HG03066 (cell line): ENCODE measurements around the gene LRRC74A.
"Not testable (repeated sequence)": the region's sequence is repeated elsewhere in the genome, so short reads cannot be mapped to it uniquely, and the experiment has no call there.

Experiments
- ATAC-seq: cut with Tn5 transposase; IDR thresholded peaks from one replicate; pipeline ENCODE4 v1.9.1; 2021; ENCODE audit warnings: low read depth; ENCODE audit not compliant: unreplicated experiment

Gene LRRC74A

DNA sequence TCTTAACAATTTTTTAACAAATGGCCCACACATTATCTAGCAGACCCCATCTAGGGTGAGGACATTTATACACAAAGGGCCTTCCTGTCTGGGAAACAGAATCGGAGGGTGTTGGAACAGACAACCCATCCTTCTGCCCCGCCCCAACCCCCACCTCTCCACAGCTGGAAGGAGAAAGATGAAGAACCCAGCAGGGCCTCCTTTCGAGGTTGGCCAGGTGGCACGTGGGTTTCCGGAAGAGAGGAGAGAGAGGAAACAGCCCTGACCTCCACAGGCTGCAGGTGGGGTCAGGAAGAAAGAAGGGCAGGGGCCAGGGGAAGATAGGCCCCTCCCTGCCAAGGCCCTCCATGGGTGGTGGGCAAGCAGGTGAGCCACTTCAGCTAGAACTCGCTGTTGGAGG is 57.2 kb downstream of the LRRC74A start:
- no peak for ATAC-seq

DNA sequence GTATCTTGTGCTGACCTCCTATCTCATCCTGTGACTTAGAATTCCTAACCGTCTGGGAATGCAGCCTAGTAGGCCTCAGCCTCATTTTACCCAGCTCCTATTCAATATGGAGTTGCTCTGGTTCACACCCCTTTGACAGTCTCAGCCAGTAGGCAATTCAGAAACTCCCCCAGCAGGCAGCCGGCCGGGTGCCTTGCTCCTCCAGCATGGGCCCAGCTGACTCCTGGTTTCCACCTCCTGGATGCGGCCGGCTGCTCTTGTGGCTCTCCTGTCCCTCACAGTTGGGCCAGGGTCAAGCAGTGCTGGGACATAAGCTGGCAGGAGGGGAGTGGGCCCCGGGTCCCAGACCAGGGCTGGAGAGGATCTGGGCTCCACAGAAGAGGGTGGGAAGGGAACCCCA is 58.2 kb downstream of the LRRC74A start:
- ATAC-seq = no peak

DNA sequence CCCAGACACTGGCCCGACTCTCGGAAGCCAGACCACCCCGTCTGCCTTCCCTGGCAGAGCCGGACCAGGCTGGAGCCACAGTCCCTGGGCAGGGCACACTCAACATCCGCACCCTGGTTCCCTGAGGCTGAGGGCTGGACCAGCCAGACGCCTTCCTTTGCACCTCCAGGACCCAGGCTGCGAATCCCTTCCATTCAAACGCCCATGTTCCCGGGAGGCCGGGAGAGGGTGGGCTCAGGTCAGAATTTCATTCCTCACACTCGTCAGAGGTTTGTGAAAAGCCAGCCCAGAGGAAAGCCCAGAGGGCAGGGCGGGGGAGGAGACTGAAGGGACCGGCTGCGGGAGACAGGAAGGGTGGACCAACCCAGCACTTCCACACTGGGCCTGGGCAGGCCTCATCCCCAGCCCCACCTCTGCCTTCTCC is 58.7 kb downstream of the LRRC74A start:
- no peak for ATAC-seq

DNA sequence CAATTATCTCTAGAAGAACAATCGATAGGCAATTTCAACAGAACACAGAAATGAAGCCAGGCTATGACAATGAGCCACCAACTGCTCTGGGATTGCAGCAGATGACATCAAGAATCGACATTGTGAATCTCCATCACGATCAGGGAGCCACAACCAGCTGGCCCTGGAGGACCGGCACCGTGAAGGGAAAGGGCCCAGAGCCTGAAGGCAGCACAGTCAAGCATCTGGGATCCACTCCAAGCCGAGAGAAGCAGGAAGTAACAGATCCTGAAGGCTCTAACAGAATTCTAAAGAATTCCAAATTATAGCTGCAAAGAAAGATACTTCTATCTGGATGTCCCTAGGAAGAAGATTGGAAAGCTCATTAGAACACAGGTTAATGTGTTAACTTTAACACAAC is 61.0 kb downstream of the LRRC74A start:
- ATAC-seq = no peak

- no peak for ATAC-seq
These were observed 65.2 kb downstream of the LRRC74A start for GRCh38 chr14:76891391-76891790.

- no peak for ATAC-seq
These were observed 68.1 kb downstream of the LRRC74A start for GRCh38 chr14:76894308-76894707.

DNA sequence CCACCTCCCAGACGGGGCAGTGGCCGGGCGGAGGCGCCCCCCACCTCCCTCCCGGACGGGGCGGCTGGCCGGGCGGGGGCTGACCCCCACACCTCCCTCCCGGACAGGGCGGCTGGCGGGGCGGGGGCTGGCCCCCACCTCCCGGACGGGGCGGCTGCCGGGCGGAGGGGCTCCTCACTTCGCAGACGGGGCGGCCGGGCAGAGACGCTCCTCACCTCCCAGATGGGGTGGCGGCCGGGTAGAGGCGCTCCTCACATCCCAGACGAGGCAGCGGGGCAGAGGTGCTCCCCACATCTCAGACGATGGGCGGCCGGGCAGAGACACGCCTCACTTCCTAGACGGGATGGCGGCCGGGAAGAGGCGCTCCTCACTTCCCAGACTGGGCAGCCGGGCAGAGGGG is 71.8 kb downstream of the LRRC74A start:
- ATAC-seq = not testable (repeated sequence)

- no peak for ATAC-seq
These were observed 74.5 kb downstream of the LRRC74A start for GRCh38 chr14:76900682-76901081.

DNA sequence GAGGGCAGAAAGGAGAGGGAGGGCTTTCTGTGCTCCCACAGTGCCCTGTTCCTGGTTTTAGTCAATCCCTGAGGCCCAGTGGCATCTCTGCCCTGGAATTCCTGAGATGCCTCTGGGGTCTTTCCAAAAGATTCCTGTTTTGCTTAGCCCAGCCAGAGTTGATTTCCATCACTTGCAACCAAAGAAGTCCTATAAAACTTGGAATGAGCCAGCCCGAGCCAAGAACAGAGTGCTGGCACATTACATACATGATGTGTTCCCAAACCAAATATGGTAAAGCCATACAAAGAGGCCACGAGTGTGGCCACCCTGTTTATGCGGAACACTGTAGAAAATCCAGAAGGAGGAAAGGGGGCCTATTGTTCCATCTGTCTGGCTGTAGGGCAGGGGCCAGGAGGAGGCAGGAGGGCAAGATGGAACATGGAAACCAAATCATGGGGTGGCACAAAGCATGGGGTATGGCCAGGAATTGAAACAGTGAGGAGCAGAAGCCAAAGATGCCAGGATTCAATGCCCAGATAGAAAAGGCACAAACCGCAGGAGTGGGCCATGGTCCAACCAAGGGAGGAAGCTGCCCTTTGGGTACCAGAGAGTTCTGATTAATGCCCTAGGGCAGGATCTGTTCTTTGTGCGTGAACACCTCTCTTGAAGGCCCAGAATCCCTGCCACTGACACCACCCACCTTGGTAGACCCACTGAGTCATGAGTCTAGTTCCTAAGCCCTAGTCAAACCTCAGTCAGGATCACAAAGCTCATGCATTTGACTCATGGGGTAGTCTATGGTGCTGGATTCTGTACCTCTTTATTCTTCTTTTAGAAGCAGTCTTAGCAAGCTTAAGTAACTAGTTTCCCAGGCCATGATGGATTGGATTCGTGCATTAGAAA is 75.2 kb downstream of the LRRC74A start:
- no peak for ATAC-seq

GRCh38 chr14:76902591-76902990 is 76.4 kb downstream of the LRRC74A start:
- no peak for ATAC-seq

- no peak for ATAC-seq
These were observed 78.0 kb downstream of the LRRC74A start for GRCh38 chr14:76904100-76904739.

- ATAC-seq = peak; percentile 66
These were observed 78.7 kb downstream of the LRRC74A start for GRCh38 chr14:76904740-76905569.

DNA sequence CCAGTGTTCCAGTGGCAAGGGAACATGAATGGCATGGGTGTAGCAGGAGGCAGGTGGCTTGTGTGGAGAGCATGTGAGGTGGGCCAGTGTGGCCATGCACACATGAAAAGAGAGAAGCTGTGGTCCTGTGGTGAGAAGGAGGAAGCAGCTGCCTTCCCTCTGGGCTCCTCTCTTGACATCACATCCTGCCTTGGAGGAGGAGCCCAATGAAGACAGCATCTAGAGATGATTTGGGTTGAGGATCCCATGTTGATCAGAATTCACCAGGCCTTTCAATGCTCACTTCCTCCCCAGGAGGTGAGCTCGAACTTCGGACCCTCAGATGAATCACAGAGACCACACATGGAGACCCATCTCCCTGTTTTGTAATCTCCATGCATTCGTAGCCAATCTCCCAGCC is 82.6 kb downstream of the LRRC74A start:
- no peak for ATAC-seq

- no peak for ATAC-seq
These were observed 83.1 kb downstream of the LRRC74A start for GRCh38 chr14:76909266-76909665.

- no peak for ATAC-seq
These were observed 84.2 kb downstream of the LRRC74A start for GRCh38 chr14:76910371-76910890.

DNA sequence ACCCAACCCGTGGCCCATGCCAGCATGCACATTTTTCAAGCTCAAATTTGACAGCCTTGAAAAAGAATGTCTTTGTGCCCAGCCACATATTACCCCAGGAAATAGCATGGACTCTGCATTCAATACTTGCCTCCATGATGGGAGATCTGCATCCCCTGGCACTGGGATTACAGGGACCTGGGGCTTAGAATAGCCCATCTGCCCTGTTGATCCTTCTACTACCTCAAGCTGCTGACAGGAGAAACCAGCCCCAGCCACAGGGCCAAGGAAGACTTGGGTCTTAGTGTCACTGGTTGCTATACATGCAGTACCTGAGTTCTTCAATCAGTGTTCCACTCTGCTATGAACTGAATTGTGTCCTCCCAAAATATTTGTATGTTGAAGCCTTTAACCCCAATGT is 85.3 kb downstream of the LRRC74A start:
- ATAC-seq = no peak

GRCh38 chr14:76914533-76915081 is 88.4 kb downstream of the LRRC74A start:
- ATAC-seq = not testable (repeated sequence)

DNA sequence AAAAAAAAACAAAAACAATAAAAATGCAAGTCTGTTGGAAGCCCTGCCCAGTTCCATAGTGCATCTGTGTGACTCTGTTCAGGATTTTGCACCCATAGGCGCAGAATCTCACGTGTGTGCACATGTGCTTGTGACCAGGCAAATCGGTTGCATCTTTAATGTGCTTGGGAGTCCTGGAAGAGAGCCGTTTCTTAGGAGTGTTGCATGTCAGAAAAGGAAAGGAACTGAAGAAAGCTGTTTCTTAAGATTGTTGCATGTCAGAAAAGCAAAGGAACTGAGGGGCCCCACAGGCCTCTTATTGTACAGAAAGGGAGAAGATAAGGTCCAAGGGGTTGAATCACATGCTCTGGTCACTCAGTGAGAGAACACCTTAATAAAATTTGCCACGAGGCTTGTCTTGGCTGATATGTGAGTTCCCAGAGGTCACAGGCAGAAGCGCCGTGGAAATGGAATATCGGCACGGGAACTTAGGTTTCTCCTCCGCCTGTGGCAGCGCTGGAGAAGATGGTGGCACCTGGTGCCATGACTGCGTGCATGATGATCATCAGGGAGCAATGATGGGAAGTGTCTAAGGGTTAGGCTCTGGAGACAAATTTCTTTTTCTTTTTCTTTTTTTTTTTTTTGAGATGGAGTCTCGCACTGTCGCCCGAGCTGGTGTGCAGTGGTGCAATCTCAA is 90.0 kb downstream of the LRRC74A start:
- no peak for ATAC-seq

GRCh38 chr14:76917158-76917596 is 91.0 kb downstream of the LRRC74A start:
- ATAC-seq = no peak

DNA sequence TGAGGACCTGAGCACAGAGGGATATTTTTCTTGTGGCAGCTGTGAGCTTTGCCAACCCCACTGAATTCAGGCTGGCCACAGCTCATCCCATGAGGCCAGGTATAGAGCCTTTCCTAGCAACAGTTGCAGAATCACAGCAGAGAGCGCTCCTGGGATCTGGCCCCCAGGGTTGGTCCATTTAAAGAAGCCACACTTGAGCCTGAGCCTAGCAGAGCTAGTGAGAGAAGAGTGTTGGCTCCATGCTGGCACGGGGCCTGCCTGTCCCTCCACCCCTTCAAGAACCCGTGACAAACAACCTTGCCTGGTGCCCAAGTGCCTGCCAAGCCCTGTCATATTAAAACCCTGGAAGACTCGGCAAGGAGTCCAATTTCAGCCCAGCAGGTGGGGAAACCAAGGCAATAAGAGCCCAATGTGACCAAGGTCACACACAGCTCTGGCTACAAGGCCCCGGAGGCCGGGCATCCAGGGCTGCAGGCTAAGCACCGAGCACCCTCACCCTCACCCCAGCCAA is 91.6 kb downstream of the LRRC74A start:
- ATAC-seq = no peak
